ENCODE measurements around the gene SYNGAP1. TPM values are rescaled to one million over a fixed set of nuclear protein-coding genes. Genes with fewer than 3 reads are reported as not detected.
"Not testable (repeated sequence)": the region's sequence is repeated elsewhere in the genome, so short reads cannot be mapped to it uniquely, and the experiment has no call there.

The SYNGAP1 gene
- total RNA-seq, 4 donors from 2014 or later: 13.5 to 30.4 (median 14.0) TPM

DNA sequence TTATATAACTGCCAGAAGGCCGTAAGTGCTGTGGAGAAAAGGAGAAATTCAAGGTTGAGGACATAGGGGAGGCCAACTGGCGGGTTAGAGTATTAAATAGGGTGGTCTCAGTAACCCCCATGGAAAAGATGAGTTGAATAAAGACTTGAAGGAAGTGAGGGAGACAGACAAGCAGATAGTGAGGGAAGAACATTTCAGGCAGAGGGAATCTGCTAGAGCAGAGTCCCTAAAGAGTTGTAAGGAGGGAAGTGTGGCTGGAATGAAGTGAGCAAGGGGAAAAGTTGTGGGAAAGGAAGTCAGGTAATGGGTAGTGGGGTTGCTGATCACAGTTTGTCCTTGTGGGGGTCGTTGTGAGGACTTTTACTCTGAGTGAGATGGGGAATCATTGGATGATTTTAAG is 26.9 kb upstream of the SYNGAP1 start:
- no peak for DNase-seq (ENCODE audit: low spot score in 2 of 2)
- H3K9me3 ChIP-seq: no peaks in the 10 kb centered on the region
- WGBS: 54% methylated on average over 3 of the region's 3 CpGs
- TF ChIP-seq EP300 (IDR thresholded peaks at IDR 0.05) (no peak), POLR2AphosphoS5 (IDR thresholded peaks at IDR 0.05) (no peak), POLR2A (IDR thresholded peaks at IDR 0.05) (no peak)
- TF ChIP-seq, protein P1, sequence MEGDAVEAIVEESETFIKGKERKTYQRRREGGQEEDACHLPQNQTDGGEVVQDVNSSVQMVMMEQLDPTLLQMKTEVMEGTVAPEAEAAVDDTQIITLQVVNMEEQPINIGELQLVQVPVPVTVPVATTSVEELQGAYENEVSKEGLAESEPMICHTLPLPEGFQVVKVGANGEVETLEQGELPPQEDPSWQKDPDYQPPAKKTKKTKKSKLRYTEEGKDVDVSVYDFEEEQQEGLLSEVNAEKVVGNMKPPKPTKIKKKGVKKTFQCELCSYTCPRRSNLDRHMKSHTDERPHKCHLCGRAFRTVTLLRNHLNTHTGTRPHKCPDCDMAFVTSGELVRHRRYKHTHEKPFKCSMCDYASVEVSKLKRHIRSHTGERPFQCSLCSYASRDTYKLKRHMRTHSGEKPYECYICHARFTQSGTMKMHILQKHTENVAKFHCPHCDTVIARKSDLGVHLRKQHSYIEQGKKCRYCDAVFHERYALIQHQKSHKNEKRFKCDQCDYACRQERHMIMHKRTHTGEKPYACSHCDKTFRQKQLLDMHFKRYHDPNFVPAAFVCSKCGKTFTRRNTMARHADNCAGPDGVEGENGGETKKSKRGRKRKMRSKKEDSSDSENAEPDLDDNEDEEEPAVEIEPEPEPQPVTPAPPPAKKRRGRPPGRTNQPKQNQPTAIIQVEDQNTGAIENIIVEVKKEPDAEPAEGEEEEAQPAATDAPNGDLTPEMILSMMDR (IDR thresholded peaks at IDR 0.05): no peak
- H3K27me3 ChIP-seq: no peaks in the 10 kb centered on the region
- no peak overlapping the region for H3K4me3 ChIP-seq
- peaks cover 17% of the 10 kb centered on the region for H3K4me1 ChIP-seq
- no peaks in the 10 kb centered on the region for H3K36me3 ChIP-seq
- no peak overlapping the region for H3K27ac ChIP-seq

DNA sequence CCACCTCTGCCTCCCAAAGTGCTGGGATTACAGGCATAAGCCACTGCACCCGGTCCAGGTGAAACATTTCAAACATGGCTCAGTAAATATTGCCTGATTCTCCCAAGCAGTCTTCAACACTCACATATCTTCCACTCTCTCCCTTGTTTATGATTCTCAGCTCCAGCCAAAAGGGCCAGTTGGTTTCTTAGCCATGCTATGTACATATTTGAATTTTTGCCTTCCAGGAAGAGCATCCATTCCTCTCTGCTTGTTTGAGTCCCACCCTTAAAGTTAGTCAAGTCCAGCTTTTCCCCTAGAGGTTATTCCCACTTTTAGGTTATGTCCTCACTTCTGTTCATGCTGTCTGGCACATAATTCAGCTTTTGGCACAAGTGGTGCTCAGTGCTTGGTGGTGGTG is 22.3 kb upstream of the SYNGAP1 start:
- TF ChIP-seq POLR2AphosphoS5 (IDR thresholded peaks at IDR 0.05) (no peak), EP300 (IDR thresholded peaks at IDR 0.05) (no peak), POLR2A (IDR thresholded peaks at IDR 0.05) (no peak)
- TF ChIP-seq, protein P1 (IDR thresholded peaks at IDR 0.05): no peak
- Histone ChIP-seq H3K36me3 (no peaks in the 10 kb centered on the region), H3K4me3 (no peak overlapping the region), H3K4me1 (peaks cover under 1% of the 10 kb centered on the region), H3K9me3 (no peaks in the 10 kb centered on the region), H3K27me3 (no peaks in the 10 kb centered on the region), H3K27ac (no peak overlapping the region)
- no peak for DNase-seq (ENCODE audit: low spot score in 2 of 2)
- WGBS: 90% methylated on average over 1 of the region's 1 CpG

DNA sequence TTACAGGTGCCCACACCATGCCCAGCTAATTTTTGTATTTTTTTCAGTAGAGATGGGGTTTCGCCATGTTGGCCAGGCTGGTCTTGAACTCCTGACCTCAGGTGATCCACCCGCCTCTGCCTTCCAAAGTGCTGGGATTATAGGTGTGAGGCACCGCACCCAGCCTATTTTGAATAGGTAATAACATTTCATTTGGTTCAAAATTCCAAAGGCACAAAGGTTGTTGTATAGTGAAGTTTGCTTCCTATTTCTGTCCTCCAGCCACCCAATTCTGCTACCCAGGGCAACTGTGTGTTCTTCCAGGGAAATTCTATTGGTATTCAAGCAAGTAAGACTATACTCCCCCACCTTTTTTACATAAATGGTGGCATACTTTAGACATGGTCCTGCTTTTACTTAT is 21.3 kb upstream of the SYNGAP1 start:
- WGBS: 100% methylated on average over 3 of the region's 3 CpGs
- DNase-seq (ENCODE audit: low spot score in 2 of 2); H3K27ac ChIP-seq; H3K9me3 ChIP-seq; H3K27me3 ChIP-seq; H3K4me1 ChIP-seq; H3K4me3 ChIP-seq; H3K36me3 ChIP-seq: not testable (repeated sequence)

DNA sequence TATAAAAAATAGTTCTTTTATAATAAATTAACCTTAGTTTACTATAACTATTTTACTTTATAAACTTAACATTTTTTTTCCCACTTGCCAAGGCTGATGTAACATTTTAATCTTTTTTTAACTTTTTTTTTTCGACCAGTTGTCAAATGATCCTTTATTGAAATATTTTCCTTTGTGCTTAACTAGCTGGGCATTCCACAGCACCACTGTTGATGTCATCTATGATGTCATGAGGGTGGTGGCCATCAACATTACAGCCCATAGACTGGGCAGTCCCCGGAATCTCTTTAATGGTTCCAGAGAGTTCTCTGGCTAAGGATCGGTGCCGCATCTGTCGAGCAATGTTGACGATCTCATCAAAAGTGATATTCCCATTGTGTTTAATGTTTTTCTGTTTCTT is 20.0 kb upstream of the SYNGAP1 start:
- not testable (repeated sequence) for H3K4me3 ChIP-seq; H3K36me3 ChIP-seq; H3K27ac ChIP-seq; DNase-seq (ENCODE audit: low spot score in 2 of 2); H3K9me3 ChIP-seq; H3K4me1 ChIP-seq; H3K27me3 ChIP-seq
- 96% methylated on average over 6 of the region's 6 CpGs for WGBS

DNA sequence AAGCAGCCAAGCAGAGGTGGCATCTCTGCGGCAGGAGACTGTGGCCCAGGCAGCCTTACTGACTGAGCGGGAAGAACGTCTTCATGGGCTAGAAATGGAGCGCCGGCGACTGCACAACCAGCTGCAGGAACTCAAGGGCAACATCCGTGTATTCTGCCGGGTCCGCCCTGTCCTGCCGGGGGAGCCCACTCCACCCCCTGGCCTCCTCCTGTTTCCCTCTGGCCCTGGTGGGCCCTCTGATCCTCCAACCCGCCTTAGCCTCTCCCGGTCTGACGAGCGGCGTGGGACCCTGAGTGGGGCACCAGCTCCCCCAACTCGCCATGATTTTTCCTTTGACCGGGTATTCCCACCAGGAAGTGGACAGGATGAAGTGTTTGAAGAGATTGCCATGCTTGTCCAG is 15.0 kb upstream of the SYNGAP1 start:
- WGBS: 92% methylated on average over 17 of the region's 17 CpGs
- TF ChIP-seq EP300 (IDR thresholded peaks at IDR 0.05): no peak
- no peak for TF ChIP-seq POLR2A (IDR thresholded peaks at IDR 0.05)
- DNase-seq (ENCODE audit: low spot score in 2 of 2): no peak

DNA sequence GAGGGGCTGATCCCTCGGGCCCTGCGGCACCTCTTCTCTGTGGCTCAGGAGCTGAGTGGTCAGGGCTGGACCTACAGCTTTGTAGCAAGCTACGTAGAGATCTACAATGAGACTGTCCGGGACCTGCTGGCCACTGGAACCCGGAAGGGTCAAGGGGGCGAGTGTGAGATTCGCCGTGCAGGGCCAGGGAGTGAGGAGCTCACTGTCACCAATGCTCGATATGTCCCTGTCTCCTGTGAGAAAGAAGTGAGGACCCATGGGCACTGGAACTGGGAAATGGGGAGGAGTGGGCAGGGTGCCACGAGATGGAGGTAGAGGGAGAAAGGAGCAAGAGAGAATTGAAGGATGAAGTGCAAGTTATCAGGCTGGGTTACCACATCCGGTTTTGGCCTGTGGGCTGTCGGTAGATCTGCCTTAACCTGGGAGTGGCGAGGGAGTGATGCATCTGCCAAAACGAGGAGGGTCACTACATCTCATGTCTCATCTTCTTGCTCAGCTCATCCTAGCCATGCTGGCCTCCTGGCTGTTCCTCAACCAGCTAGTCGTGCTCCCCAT is 14.4 kb upstream of the SYNGAP1 start:
- Histone ChIP-seq H3K36me3 (no peaks in the 10 kb centered on the region), H3K27ac (no peak overlapping the region), H3K4me1 (peaks cover 6% of the 10 kb centered on the region), H3K9me3 (no peaks in the 10 kb centered on the region), H3K4me3 (no peak overlapping the region), H3K27me3 (no peaks in the 10 kb centered on the region)
- DNase-seq (ENCODE audit: low spot score in 2 of 2): no peak
- 90% methylated on average over 15 of the region's 15 CpGs for WGBS
- no peak for TF ChIP-seq POLR2A (IDR thresholded peaks at IDR 0.05)
- no peak for TF ChIP-seq EP300 (IDR thresholded peaks at IDR 0.05)
- no peak for TF ChIP-seq POLR2AphosphoS5 (IDR thresholded peaks at IDR 0.05)
- TF ChIP-seq, protein P1 (IDR thresholded peaks at IDR 0.05): no peak

More for the DNA sequence above, 15.0 kb upstream of the SYNGAP1 start:
- no peak overlapping the region for H3K27ac ChIP-seq
- no peak overlapping the region for H3K4me3 ChIP-seq
- no peaks in the 10 kb centered on the region for H3K36me3 ChIP-seq
- H3K9me3 ChIP-seq: no peaks in the 10 kb centered on the region
- no peaks in the 10 kb centered on the region for H3K27me3 ChIP-seq
- H3K4me1 ChIP-seq: peaks cover 6% of the 10 kb centered on the region

DNA sequence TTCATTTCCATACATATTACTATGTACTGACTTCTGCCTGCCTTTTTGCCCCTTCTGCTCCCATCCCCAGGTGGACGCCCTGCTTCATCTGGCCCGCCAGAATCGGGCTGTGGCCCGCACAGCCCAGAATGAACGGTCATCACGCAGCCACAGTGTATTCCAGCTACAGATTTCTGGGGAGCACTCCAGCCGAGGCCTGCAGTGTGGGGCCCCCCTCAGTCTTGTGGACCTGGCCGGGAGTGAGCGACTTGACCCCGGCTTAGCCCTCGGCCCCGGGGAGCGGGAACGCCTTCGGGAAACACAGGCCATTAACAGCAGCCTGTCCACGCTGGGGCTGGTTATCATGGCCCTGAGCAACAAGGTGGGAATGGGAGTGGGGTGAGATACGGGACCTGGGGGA is 13.7 kb upstream of the SYNGAP1 start:
- 94% methylated on average over 6 of the region's 17 CpGs for WGBS
- Histone ChIP-seq H3K36me3 (no peaks in the 10 kb centered on the region), H3K9me3 (no peaks in the 10 kb centered on the region), H3K27ac (no peak overlapping the region), H3K4me3 (no peak overlapping the region), H3K4me1 (peaks cover 8% of the 10 kb centered on the region), H3K27me3 (no peaks in the 10 kb centered on the region)
- TF ChIP-seq EP300 (IDR thresholded peaks at IDR 0.05) (no peak), POLR2A (IDR thresholded peaks at IDR 0.05) (no peak)
- DNase-seq (ENCODE audit: low spot score in 2 of 2): no peak
